Fibroblast of lung (primary cell): ENCODE data around the gene ZSCAN2.

ENCODE experiments used
- CTCF ChIP-seq, 2 donors: IDR thresholded peaks in 1 of 2; conservative IDR thresholded peaks in 1 of 2; 1 replicate in 1 of 2; 2 replicates in 1 of 2; pipeline ENCODE4 v1.5.1; 2011 to 2012; ENCODE audit warnings: low read length in 2 of 2, control low read depth in 1 of 2, inconsistent platforms in 1 of 2, low read depth in 1 of 2, mild to moderate bottlenecking in 1 of 2
- EZH2 ChIP-seq: IDR thresholded peaks from 2 replicates; pipeline ENCODE4 v1.5.1; 2012; ENCODE audit warnings: low read length, control low read depth, mild to moderate bottlenecking; ENCODE audit errors: missing control alignments

GRCh38 chr15:84631706-84632272 lies 31.0 kb downstream of the ZSCAN2 start:
- TF ChIP-seq CTCF (conservative IDR thresholded peaks at IDR 0.05 in 1 of 2, IDR thresholded peaks at IDR 0.05 in 1 of 2; ENCODE audit: low read depth in 1 of 2, low read length in 2 of 2) (no peak), EZH2 (no peak)
